Measurements from ENCODE around the gene GPR153.

GRCh38 chr1:6202256-6202655 lies 58.6 kb downstream of the GPR153 start:
- TF ChIP-seq, protein P1, sequence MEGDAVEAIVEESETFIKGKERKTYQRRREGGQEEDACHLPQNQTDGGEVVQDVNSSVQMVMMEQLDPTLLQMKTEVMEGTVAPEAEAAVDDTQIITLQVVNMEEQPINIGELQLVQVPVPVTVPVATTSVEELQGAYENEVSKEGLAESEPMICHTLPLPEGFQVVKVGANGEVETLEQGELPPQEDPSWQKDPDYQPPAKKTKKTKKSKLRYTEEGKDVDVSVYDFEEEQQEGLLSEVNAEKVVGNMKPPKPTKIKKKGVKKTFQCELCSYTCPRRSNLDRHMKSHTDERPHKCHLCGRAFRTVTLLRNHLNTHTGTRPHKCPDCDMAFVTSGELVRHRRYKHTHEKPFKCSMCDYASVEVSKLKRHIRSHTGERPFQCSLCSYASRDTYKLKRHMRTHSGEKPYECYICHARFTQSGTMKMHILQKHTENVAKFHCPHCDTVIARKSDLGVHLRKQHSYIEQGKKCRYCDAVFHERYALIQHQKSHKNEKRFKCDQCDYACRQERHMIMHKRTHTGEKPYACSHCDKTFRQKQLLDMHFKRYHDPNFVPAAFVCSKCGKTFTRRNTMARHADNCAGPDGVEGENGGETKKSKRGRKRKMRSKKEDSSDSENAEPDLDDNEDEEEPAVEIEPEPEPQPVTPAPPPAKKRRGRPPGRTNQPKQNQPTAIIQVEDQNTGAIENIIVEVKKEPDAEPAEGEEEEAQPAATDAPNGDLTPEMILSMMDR (IDR thresholded peaks at IDR 0.05; ENCODE audit: low read length): no peak
- TF ChIP-seq EZH2 (IDR thresholded peaks at IDR 0.05; ENCODE audit: borderline replicate concordance, low read length): no peak
